Fibroblast of pulmonary artery (primary cell): Measurements from ENCODE around the gene PRUNE2.

Experiments
- DNase-seq: peaks from one replicate; pipeline ENCODE4 v3.0.0-alpha.2; 2010; ENCODE audit warnings: low read depth
- H3K4me3 ChIP-seq: replicated peaks from 2 replicates; pipeline ENCODE4 v1.5.1; 2011; ENCODE audit warnings: low read depth, mild to moderate bottlenecking, control low read depth, low read length, moderate library complexity
- CTCF ChIP-seq: IDR thresholded peaks from 2 replicates; pipeline ENCODE4 v1.5.1; 2011; ENCODE audit warnings: mild to moderate bottlenecking, control low read depth, low read length, inconsistent platforms; ENCODE audit errors: missing control alignments

Gene PRUNE2

GRCh38 chr9:76624391-76625048 is 281.4 kb downstream of the PRUNE2 start:
- no peak overlapping the region for H3K4me3 ChIP-seq
- DNase-seq, result no peak
- TF ChIP-seq CTCF, result no peak

GRCh38 chr9:76620996-76621395 is 284.9 kb downstream of the PRUNE2 start:
- H3K4me3 ChIP-seq, result no peak overlapping the region
- DNase-seq, result no peak
- TF ChIP-seq CTCF, result no peak

DNA sequence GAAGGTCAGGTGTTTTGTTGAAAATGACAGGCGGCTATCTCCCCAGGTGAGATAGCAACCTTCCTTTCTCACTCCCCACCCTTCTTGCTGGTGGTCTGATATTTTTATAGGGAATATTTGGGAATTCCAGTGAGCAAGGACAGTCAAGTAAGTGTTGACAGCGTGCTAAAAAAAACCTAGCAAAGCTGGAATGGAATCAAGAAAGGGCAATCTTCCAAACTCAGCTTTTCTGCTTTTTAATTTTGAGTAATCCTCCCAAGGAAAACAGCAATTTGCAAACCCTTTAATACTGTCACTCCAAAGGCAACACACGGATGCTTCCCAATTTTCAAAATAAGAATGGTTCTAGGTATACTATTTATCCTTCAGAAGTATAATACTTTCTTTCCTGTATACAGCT is 285.3 kb downstream of the PRUNE2 start:
- DNase-seq, result no peak
- no peak overlapping the region for H3K4me3 ChIP-seq
- no peak for TF ChIP-seq CTCF

GRCh38 chr9:76619640-76620039 is 286.3 kb downstream of the PRUNE2 start:
- H3K4me3 ChIP-seq, result no peak overlapping the region
- TF ChIP-seq CTCF, result no peak
- DNase-seq, result no peak

DNA sequence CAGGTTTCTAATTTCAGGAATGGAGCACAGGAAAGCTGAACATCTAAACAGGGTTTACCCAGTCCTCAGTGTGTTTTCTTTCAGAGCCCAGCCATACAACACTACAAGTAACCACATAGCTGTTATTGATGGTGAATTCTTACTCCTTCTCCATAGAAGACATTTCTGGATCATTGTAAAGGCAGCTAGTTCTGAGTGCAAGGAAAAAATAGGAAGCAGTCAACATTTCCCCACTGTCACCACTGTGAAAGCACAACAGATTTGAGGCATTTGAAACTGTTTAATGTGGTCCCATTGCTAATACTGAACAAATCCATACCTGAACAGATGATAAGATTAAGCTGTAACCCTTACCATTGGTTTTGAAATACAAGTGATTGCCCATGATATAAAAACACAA is 286.7 kb downstream of the PRUNE2 start:
- DNase-seq, result no peak
- H3K4me3 ChIP-seq, result no peak overlapping the region
- no peak for TF ChIP-seq CTCF

- DNase-seq, result no peak
- no peak for TF ChIP-seq CTCF
- H3K4me3 ChIP-seq, result no peak overlapping the region
Observed at GRCh38 chr9:76618762-76619161, 287.2 kb downstream of the PRUNE2 start.

DNA sequence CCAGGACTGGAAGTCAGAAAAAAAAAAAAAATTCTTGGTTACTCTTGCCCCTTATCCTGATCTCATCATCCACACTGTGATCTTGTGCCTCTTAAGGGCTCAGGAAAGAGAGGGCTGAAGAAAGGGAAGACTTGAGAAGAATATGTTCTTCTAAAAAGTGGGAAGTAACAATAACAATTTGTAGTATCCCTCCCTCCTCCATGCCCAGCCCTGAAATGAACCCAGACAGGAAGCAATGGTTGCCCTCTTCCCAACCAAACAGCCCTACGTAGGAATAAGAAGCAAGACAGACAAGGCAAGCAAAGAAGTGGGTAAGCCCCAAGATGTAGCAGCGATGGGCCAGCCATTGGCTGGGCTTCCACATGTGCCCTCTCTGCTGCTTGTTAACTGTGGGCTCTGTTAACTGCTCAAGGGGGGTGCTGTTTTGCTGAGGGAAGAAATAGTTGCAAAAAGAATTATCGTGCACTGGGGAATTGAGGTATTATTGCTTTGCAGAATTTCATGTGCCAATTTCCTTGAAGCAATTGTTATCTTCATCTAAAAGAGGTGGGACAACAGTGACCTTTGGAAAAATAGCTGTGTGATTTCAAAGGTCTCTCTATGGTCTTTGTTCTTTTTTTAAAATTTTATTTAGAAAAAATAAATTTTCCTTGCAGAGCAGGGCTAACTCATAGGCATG is 288.3 kb downstream of the PRUNE2 start:
- TF ChIP-seq CTCF, result no peak
- DNase-seq, result no peak
- H3K4me3 ChIP-seq, result no peak overlapping the region
